CD4-positive, alpha-beta T cell treated with Interleukin-21 for 1 hour (primary cell): ENCODE measurements around the gene SKIC2.
"Not testable (repeated sequence)": the region's sequence is repeated elsewhere in the genome, so short reads cannot be mapped to it uniquely, and the experiment has no call there.

ENCODE experiments used
- DNase-seq: peaks from one replicate; pipeline ENCODE4 v3.0.0-alpha.2; 2020

SKIC2 gene

DNA sequence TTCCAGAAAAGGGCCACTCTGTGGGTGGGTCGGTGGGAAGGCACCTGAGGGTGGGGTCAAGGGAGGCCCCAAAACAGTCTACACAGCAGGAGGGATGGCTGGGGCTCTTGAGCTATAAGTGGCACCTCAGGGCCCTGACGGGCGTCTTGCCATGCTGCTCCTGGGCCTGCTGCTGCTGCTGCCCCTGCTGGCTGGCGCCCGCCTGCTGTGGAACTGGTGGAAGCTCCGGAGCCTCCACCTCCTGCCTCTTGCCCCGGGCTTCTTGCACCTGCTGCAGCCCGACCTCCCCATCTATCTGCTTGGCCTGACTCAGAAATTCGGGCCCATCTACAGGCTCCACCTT is 46.5 kb downstream of the SKIC2 start:
- DNase-seq, result not testable (repeated sequence)

DNA sequence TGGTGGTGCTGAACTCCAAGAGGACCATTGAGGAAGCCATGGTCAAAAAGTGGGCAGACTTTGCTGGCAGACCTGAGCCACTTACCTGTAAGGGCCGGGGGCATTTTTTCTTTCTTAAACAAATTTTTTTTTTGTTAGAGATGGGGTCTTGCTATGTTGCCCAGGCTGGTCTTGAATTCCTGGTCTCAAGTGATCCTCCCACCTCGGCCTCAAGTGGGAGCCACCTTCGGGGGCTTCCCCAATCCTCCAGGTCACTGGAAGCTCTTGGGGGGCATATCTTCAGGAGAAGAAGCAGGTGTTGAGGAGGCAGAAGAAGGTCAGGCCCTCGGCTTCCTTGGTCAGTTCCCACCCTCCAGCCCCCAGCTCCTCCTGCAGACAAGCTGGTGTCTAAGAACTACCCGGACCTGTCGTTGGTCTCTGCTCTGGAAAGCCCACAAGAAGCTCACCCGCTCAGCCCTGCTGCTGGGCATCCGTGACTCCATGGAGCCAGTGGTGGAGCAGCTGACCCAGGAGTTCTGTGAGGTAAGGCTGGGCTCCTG is 47.1 kb downstream of the SKIC2 start:
- DNase-seq, result not testable (repeated sequence)

- not testable (repeated sequence) for DNase-seq
These were observed 48.1 kb downstream of the SKIC2 start for GRCh38 chr6:32007086-32007485.

GRCh38 chr6:32008037-32008436 is 49.1 kb downstream of the SKIC2 start:
- not testable (repeated sequence) for DNase-seq

- not testable (repeated sequence) for DNase-seq
These were observed 49.6 kb downstream of the SKIC2 start for GRCh38 chr6:32008616-32009015.

- DNase-seq, result not testable (repeated sequence)
These were observed 50.6 kb downstream of the SKIC2 start for GRCh38 chr6:32009537-32009936.

- not testable (repeated sequence) for DNase-seq
These were observed 52.0 kb downstream of the SKIC2 start for GRCh38 chr6:32010856-32011530.

DNA sequence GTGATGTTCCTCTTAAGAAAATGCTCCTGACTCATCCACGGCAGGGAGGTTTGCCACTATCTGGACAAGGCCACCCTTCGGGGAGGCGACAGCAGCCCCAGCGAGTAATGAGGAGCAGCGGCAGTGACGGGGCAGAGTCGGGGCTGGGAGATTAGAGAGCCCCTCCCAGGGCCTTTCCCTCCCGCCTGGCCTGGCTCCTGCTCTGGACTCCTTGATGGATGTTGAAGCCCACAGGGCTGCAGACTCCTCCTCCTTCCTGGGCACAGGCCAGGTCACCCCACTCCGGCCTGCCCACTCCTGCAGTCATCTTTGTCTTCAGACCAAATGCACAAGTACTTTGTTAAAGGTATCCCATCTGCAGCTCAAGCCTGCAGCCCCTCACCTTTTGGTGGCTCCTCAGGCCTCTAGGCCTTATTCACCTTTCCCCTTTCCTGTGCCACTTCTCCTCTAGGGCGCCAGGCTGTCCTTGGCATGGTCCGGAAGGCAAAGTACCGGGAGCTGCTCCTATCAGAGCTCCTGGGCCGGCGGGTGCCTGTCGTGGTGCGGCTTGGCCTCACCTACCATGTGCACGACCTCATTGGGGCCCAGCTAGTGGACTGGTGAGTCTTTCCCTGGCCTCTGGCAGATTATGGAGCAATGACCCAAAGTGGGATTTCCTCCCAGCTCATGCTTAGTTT is 54.1 kb downstream of the SKIC2 start:
- DNase-seq, result not testable (repeated sequence)

DNA sequence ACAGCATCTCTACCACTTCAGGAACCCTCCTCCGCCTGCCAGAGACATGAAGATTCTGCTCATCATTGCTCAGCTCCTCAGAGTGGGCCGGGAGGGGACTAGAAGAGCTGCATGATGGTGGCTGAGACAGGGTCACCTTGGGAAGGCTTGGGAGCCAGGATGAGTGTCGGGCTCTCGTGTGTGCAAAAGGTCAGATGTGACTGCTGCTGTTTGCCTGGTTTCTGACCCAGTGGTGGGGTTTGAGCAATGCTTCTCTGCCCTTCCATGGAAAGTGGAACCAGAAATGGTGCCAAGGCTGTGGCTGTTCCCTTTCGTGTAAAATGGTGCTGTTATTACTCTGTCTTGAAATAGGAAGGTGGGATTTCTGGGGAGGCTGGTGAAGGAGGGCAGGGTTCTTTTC is 54.8 kb downstream of the SKIC2 start:
- DNase-seq, result not testable (repeated sequence)

GRCh38 chr6:32014547-32014946 is 55.6 kb downstream of the SKIC2 start, which contains the start of gene C4B:
C4B (plus strand) TSS chr6:32014795; CDS start chr6:32014846, 51 bp downstream.
- DNase-seq, result not testable (repeated sequence)
